GM12873 (cell line): ENCODE measurements around the gene GBX1.

Experiments used
- TF ChIP-seq, protein P1 (sequence below): IDR thresholded peaks from 2 replicates; pipeline ENCODE4 v1.5.1; 2012; ENCODE audit warnings: low read depth, mild to moderate bottlenecking, moderate library complexity, low read length, control low read depth; ENCODE audit not compliant: insufficient read depth; ENCODE audit errors: missing control alignments

The GBX1 gene

DNA sequence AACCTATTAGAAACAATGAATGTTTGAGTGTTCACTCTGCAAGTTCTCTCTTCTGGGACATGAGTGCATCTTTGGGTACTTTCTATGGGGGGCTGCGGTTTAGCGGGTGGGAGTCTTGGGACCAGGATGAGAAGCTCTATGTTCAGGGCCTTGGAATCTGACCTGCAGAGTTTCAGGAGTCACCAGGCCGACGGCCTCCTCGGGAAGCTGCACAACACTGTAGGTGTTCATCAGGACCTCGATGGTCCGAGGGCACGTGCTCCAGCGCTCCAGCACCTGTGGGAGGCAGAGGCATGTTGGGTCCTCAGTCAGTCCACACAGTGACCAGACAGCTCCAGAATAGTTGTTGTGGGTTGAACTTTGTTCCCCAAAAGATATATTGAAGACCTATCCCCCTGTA, 8.9 kb upstream of the GBX1 start:
- TF ChIP-seq, protein P1, sequence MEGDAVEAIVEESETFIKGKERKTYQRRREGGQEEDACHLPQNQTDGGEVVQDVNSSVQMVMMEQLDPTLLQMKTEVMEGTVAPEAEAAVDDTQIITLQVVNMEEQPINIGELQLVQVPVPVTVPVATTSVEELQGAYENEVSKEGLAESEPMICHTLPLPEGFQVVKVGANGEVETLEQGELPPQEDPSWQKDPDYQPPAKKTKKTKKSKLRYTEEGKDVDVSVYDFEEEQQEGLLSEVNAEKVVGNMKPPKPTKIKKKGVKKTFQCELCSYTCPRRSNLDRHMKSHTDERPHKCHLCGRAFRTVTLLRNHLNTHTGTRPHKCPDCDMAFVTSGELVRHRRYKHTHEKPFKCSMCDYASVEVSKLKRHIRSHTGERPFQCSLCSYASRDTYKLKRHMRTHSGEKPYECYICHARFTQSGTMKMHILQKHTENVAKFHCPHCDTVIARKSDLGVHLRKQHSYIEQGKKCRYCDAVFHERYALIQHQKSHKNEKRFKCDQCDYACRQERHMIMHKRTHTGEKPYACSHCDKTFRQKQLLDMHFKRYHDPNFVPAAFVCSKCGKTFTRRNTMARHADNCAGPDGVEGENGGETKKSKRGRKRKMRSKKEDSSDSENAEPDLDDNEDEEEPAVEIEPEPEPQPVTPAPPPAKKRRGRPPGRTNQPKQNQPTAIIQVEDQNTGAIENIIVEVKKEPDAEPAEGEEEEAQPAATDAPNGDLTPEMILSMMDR, result no peak

DNA sequence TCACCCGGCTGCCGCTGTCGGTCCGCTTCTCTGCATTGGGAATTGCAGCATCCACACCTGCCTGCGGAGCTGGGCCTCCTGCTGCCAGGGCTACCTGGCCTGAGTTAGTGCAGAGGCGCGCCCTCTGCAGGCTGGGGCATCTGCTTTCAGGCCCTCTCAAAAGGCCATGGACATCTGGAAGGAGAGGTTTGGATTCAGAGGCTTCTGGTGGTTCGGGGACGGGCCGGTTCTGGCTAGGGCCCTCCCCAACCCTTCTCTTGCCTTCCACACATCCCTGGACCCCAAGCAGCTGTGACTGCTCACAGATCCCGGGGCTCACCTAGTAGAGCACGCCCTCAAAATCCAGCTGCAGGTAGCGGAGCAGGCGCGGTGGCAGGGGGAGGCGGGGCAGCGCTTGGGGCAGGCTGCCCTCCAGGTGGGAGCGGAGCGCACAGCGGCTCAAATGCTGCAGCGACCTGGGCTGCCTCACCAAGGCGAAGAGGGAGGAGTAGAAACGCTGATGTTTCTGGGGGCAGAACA, 8.4 kb upstream of the GBX1 start:
- TF ChIP-seq, protein P1, result no peak

DNA sequence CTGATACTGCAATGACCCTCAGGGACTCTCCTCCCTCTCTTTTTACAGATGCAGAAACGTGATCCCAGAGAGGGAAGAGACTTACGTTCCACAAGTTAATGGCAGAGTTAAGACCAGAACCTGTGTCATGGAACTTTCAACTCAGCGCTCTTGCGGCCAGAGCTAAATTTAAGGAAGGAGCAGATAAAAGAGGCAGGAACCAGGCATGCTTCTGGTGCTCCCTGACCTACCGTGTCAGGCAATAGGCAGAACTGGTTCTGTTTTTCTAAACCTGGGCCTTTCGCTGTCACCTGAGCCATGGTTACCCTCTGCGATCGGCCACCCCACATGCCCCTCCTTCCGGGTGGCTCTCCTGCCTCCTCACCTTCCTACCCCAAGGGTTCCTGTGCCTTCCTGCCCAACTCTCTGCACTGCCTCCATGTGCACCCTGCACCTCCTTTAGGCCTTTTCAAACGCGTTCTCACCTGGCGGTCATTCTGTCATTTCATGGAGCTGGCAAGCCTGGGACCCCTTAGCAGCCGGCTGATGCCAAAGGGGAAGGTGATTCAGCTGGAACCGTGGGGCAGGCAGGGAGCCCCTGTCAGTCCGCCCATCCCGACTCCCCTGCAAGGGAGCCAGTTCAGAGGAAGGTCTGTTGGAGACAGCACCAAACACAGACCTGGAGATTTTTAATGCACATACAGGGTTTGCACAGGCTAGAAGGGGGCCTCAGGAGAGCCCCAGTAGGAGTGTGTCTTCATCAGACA, 7.7 kb upstream of the GBX1 start:
- TF ChIP-seq, protein P1, result no peak

DNA sequence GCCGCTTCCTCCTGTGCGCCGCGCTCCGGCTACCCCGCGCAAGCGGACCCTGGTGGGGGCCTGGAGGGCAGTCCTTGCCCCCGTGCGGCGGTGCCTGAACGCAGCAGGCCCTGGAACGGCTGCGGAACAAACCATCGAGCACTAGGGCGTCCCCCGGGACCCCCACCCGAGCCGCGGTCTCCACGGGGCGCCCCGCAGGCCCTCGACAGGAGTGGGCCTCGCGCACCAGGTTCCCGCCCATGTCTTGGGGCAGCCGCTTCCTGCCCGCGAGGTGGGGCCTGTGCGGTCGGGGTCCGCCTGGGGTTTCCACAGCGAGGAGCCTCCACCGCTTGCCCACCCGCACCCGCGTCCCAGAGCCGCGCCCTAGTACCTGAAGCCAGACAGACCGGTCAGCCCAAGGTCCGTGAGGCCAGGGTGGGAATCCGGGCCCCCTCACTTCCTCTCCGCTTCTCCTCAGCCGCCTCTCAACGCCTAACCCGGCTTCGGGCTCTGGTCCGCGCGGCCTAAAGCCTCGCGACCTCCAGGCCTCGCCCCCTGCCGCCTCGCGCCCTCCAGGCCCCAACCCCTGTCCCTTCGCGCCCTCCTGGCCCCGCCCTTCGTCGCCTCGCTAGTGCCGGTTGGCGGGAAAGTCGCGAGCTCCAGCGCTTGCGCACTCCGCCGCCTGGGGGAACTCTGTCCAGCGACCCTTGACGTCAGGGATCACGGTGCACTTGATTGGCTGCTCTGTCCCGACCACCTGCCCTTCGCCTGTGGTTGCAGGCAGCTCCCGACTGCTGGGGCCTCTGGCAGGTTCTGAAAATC, 7.0 kb upstream of the GBX1 start:
- TF ChIP-seq, protein P1, result no peak

DNA sequence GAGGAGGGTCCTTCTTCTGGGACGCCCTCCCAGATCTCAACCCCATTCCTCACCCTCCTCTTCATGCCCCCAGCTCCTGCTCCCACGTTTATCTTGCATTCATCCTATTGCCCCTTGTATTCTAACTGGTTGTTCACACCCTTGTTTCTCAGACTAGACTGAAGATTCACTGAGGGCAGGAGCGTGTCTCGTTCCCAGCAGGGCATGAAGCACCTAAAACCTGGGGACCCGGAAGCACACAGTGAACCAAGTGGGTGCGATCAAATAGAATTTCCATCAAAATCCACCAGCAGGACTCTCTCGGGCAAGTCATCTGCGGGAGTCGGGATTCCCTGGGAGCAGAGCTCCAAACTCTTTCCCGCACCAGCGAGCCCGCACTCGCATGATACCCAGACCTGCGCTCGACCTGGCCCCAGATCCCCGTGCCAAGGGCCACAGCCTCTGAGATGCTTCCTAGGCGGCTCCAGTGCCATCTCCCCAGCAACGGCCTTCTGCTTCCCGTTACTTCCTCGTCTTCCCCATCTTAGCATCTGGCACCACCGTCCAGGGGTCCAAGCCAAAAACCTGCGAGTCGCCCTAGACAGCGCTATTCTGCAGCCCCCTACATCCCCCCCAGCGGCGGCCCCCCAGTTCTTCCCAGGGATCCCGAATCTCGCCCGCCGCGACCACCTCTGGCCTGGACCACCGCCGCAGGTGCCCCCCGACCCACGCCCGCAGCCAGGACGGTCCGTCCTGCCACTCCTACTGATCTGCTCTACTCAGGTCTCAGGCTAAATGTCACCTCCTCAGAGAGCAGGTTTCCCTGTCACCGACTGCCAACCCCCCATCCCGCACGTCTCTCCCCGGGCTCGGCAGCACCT, 6.1 kb upstream of the GBX1 start:
- TF ChIP-seq, protein P1, result no peak

DNA sequence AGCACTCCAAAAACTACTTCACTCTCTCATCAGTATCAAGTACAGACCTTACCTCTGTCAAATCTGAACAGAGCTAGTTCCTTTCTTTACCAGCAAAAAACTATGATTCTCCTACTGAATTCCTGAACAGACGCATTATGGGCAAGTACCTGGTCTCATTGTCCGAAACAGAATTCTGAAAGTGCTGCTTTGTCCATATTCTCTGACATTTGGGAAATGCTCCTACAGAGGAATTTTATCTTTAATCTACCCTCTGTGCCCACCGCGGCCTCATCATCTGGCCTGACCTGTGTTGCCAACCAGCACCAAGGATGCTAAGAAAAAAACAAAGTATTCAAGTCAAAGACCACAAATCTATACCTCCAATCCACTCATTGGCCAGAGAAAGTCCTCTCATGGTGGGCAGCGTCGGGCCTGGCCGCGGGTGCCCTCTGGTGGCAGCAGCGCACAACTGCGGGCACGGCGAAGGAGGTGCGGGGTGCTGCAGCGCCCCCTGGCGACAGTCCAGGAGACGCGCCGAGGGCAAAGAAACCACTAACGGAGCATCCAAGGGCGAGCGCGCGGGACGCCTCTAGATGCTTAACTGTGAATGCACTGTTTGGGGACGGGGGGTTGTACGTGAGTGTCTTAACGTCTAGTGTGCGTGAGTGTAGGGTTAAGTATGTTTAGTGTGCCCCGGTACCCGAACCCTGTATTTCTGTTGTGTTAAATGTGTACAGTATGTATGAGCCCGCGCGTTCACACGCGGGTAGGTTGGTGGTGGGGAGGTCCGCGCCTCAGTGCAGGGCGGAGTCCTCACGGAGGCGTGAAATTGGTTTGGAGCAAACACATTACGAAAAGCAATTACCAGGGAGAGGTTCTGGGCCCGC, 5.0 kb upstream of the GBX1 start:
- TF ChIP-seq, protein P1, result peak; percentile 100
